ENCODE results near the gene DIS3. TPM values are rescaled to one million over a fixed set of nuclear protein-coding genes. Genes with fewer than 3 reads are reported as not detected.

DIS3 gene
- total and polyA plus RNA-seq, 2 of the 13 experiments (the other 11 are each of a cell fraction or from before 2014, with no cell fraction given): 13.2 to 35.0 TPM

DNA sequence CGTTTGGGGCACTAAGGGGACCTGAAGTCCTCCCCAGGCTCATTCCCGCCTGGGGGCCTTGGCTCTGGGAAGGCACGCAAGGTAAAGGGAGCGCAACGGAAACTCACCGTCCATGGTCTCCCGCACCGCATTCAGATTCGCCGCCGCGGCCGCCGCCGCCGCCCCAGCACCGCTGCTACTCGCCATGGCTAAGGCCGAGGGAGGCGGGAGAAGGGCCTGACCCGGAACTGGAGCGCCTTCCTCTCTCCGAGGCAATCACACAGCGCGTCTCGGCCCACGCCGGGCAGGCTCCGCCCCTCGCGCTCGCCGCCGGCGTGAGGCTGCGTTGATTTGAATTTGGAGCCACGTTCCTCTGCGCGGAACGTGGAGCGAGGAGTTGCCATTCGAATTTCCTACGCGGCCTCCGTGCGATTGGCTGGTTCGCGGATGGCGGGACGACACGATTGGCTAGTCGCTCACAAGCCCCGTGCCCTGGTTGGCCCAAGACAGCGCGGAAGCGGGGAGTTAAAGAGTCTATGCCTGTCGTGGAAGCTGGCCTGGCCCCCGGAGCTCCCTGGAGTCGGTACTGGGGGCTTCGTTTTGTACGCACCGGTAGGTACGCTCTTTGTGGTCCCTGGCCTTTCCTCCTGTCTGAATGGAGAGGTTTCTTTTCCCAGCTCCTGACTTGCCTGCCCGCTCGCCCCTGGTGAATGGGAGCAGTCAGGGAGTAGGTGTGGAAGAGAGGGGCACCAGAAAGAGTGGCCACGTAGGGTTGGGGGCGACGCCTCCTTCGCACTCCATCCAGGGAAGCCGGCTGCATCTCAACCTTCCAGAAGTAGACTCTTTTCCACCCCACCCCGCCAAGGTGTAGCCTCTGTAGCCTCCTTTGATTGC is 54.0 kb downstream of the DIS3 start, which contains the start of the genes BORA and MZT1 (continued):
- TF ChIP-seq LCORL (IDR thresholded peaks at IDR 0.05): no peak
- peak; percentile 57; the same call in 1 of the 2 replicates for TF ChIP-seq LCORL (CRISPR knock-in tag; IDR thresholded peaks at IDR 0.05)
- TF ChIP-seq ZFP36 (IDR thresholded peaks at IDR 0.05; ENCODE audit: borderline replicate concordance, low read depth, low read length, partially characterized antibody): no peak
- TF ChIP-seq KDM3A (CRISPR knock-in tag; IDR thresholded peaks at IDR 0.05; ENCODE audit: low read depth): no peak
- TF ChIP-seq IKZF1 (IDR thresholded peaks at IDR 0.05): no peak
- no peak for TF ChIP-seq ZC3H4 (CRISPR knock-in tag; IDR thresholded peaks at IDR 0.05; ENCODE audit: borderline replicate concordance)
- TF ChIP-seq ZFP90 (CRISPR knock-in tag; IDR thresholded peaks at IDR 0.05; ENCODE audit: borderline replicate concordance): peak; percentile 74
- no peak for TF ChIP-seq KDM6A (CRISPR knock-in tag; IDR thresholded peaks at IDR 0.05; ENCODE audit: low read depth)
- no peak for TF ChIP-seq ATM (IDR thresholded peaks at IDR 0.05; ENCODE audit: borderline replicate concordance)
- TF ChIP-seq HNRNPLL (IDR thresholded peaks at IDR 0.05; ENCODE audit: low read depth, low read length, poor library complexity, severe bottlenecking): peak; percentile 91
- TF ChIP-seq SRSF1 (optimal IDR thresholded peaks at IDR 0.05; ENCODE audit: low read depth, low read length): no peak
- peak; percentile 34; the same call in 1 of the 2 replicates for TF ChIP-seq ZNF446 (CRISPR knock-in tag; IDR thresholded peaks at IDR 0.05)
- no peak for TF ChIP-seq ONECUT2 (CRISPR knock-in tag; IDR thresholded peaks at IDR 0.05)
- TF ChIP-seq ARNT2 (CRISPR knock-in tag; IDR thresholded peaks at IDR 0.05; ENCODE audit: low read depth): peak; percentile 100
- TF ChIP-seq ZNF546 (CRISPR knock-in tag; conservative IDR thresholded peaks at IDR 0.05): peak; percentile 80; the same call in 1 of the 2 replicates
- no peak for TF ChIP-seq ZNF773 (CRISPR knock-in tag; IDR thresholded peaks at IDR 0.05; ENCODE audit: borderline replicate concordance)
- peak; percentile 96 for TF ChIP-seq NFYB (CRISPR knock-in tag; IDR thresholded peaks at IDR 0.05)
- TF ChIP-seq, protein P1, sequence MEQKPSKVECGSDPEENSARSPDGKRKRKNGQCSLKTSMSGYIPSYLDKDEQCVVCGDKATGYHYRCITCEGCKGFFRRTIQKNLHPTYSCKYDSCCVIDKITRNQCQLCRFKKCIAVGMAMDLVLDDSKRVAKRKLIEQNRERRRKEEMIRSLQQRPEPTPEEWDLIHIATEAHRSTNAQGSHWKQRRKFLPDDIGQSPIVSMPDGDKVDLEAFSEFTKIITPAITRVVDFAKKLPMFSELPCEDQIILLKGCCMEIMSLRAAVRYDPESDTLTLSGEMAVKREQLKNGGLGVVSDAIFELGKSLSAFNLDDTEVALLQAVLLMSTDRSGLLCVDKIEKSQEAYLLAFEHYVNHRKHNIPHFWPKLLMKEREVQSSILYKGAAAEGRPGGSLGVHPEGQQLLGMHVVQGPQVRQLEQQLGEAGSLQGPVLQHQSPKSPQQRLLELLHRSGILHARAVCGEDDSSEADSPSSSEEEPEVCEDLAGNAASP (CRISPR knock-in tag; IDR thresholded peaks at IDR 0.05; ENCODE audit: borderline replicate concordance): peak; percentile 38; the same call in 1 of the 2 replicates
- peak; percentile 96 for TF ChIP-seq MXD4 (CRISPR knock-in tag; IDR thresholded peaks at IDR 0.05)
- TF ChIP-seq, protein P2, sequence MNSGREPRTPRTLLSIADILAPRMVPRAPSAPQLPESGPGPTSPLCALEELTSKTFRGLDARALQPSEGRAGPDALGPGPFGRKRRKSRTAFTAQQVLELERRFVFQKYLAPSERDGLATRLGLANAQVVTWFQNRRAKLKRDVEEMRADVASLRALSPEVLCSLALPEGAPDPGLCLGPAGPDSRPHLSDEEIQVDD (CRISPR knock-in tag; IDR thresholded peaks at IDR 0.05; ENCODE audit: borderline replicate concordance): no peak; the same call in 1 of the 2 replicates
- TF ChIP-seq ZSCAN20 (CRISPR knock-in tag; IDR thresholded peaks at IDR 0.05; ENCODE audit: borderline replicate concordance): no peak
- peak; percentile 49; the same call in 1 of the 2 replicates for TF ChIP-seq CBFB (CRISPR knock-in tag; IDR thresholded peaks at IDR 0.05)
- TF ChIP-seq, protein P3, sequence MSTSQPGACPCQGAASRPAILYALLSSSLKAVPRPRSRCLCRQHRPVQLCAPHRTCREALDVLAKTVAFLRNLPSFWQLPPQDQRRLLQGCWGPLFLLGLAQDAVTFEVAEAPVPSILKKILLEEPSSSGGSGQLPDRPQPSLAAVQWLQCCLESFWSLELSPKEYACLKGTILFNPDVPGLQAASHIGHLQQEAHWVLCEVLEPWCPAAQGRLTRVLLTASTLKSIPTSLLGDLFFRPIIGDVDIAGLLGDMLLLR (CRISPR knock-in tag; IDR thresholded peaks at IDR 0.05): peak; percentile 36; the same call in 1 of the 2 replicates
- peak; percentile 88 for TF ChIP-seq ZNF496 (CRISPR knock-in tag; IDR thresholded peaks at IDR 0.05; ENCODE audit: insufficient replicate concordance)
- TF ChIP-seq DPF2 (CRISPR knock-in tag; IDR thresholded peaks at IDR 0.05; ENCODE audit: borderline replicate concordance, low read depth): no peak
- no peak for TF ChIP-seq ZFP82 (CRISPR knock-in tag; IDR thresholded peaks at IDR 0.05; ENCODE audit: borderline replicate concordance)
- TF ChIP-seq KMT2B (CRISPR knock-in tag; IDR thresholded peaks at IDR 0.05): peak; percentile 94
- TF ChIP-seq ZNF263 (CRISPR knock-in tag; IDR thresholded peaks at IDR 0.05): peak; percentile 20; the same call in 1 of the 2 replicates

All from HepG2 (cell line).